Stromal cell of bone marrow (primary cell): ENCODE data around the gene GNRH2.
"Not testable (repeated sequence)": the region's sequence is repeated elsewhere in the genome, so short reads cannot be mapped to it uniquely, and the experiment has no call there.

Source experiments
- DNase-seq: peaks from one replicate; pipeline ENCODE4 v3.0.0-alpha.2; 2012; ENCODE audit warnings: low read depth

Gene GNRH2

DNA sequence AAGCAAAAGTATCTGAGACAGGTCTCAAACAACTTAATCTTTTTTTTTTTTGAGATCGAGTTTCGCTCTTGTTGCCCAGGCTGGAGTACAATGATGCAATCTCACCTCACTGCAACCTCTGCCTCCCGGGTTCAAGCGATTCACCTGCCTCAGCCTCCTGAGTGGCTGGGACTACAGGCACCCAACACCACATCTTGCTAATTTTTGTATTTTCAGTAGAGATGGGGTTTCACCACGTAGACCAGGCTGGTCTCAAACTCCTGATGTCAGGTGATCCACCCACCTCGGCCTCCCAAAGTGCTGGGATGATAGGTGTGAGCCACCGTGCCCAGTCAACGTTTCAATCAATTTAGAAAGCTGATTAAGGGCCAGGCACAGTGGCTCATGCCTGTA, 29.8 kb downstream of the GNRH2 start:
- DNase-seq: not testable (repeated sequence)

DNA sequence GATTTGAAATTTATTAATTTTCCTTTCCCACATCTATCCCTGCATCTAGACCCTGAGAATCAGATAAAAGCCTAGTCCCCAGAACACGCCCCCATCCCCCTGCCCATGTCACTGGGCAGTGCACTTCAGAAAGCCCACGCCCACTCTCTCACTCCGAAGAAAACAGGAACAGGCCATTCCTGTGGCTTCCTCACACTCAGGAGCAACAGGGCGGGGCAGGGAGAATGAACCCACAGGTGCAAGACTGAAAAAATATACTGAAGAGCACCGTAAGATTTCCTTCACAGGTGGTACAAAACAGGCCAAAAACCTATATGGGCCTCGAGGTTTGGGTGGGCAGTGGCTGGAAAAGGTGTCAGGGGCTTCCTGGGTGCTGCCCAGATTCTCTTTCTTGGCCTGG, 31.4 kb downstream of the GNRH2 start:
- DNase-seq: no peak

GRCh38 chr20:3075315-3075714, 31.9 kb downstream of the GNRH2 start:
- not testable (repeated sequence) for DNase-seq

GRCh38 chr20:3077618-3078134, 34.3 kb downstream of the GNRH2 start:
- DNase-seq: no peak

DNA sequence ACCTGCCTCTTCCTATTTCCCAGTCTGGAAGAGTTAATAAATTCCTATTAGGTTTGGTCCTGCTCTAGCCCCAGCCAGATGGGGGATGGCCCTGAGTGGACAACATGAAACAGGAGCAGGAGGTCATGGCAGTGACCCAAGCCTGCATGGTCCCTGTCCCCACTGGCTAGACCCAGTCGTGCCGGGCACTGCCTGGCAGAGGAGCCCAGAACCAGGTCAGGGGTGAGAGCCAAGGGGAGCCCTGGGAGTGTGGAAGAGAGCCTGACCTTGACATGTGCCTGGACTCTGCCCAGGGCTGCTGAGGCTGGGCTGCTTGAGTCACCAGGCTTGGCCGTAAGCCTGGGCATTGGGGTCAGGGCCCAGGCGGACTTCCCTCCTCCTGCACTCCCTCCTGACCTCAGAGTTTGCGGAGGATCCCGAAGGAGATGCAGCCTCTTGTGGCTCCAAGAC, 37.5 kb downstream of the GNRH2 start:
- peak; percentile 75 for DNase-seq

DNA sequence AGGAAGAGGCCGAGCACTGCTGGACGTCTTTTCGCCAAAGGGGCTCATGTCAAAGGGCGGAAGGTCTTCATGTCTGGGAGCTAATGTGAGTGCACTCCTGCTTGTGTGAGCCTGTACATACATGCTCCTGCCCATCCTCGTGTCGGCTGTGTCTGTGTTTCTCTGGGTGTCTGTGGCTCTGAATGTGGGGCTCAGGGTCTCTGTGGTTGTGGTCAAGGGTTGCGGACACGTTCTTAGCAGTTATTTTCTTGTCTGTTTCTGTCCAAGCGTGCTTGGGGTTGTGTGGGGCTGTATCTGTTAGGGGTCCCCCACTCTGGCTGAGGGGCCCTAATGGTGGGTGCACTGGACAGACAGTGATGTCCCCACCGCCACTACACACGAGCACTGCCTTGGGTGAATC, 38.2 kb downstream of the GNRH2 start:
- no peak for DNase-seq

DNA sequence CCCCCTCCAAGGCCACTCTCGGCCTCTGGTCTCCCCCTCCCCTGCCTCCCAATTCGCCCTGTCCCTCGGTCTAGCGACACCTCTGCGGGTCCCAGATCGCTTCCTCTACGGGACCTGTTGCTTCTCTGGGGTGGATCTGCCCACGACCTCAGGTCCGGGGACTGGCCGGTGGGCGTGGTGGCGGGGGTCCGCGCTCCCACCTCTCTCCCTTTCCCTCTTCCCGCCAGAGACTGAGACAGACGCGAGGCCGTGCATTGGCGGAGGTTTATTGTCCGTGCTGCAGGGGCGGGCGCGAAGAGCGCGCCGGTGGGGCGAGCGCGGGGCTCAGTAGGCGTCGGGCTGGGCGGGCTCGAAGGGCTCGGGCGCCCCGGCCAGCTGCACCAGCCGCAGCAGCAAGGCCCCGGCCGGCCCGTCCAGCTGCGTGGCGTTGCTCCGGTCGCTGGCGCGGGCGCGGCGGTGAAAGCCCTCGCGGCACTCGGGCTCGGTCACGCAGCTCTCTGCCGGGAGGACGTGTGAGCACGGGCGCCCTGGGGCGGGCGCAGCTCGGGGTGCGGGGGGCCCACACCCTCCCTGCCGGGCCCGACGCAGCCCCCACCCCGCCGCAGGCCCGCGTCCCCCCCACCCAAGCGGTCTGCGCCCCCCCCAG, 39.0 kb downstream of the GNRH2 start:
- DNase-seq: no peak

DNA sequence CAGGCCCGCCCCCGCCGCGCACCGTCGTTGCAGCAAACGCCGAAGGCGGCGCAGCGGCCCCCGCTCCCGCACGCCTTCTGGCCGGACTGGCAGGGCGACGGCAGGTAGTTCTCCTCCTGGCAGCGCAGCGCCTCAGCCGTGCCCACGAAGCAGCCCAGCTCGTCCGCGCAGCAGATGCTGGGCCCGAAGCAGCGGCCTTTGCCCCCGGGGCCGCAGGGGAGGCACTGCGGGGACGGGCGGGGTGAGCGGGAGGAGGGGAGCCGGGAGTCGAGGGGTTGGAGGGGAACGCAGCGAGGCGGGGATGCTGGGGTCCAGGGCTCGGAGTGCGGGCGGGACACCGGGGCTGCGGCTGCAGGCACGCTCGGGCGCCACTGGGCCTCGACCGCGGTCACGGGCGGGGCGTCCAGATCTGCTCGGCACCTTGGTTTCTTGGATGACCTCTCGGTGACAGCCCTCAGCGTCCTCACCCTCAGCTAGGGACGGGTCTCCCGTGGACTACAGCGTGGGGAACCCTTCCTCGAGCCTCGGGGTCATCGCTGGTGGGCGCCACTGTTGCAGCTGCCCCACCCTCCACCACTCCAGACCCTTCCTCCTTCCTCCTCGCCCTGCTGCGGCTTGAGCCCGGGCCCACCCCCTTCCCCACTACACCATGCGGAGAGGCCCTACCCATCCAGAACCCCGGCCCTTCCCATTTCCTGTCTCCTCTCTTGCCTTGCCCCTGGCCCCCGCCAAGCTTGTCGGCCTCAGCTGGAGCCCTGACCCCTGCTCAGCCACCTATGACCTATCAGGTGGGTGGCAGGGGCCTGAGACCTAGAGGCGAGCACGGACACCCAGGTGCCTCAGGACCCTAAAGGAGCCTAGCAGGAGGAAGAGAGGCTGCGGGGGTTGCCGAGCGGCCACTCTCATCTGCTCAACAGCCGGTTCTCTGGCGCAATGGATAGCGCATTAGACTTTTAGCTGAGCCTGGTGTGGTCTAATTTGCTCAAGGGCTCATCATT, 39.8 kb downstream of the GNRH2 start:
- DNase-seq: no peak

DNA sequence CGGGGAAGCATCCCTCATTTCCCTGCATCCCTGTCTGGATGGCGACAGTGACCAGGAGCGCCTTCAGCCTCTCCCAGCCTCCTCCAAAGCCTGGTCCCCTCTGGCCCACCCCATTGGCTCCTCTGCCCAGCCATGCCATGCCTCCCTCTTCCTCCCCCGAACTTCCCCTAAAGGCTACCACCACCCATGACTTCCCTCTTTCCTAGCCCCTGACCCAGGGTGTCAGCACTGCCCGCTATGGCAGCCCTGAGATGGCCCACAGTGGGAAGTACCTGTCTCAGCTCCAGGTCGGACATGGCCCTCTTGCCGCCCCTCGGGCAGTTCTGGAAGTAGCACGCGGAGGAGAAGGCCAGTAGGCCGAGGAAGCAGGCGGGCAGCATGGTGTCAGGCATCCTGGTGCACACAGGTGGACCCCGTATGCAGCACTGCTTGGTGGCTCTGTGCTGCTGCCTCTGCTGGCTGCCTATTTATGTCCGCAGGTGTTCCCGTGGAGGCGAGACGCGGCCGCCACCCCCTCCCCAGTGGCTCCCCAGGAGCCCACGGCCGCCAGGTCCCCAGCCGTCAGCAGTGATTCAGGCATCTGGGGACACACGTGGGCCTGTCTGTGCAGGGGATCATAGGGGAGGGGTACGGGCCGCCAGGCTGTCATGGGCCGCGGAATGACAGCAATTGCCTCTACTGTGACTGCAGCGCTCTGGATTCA, 41.0 kb downstream of the GNRH2 start, which contains the start of gene AVP:
Gene AVP, minus strand, starts transcription at position 442 of the 703 bp plus-strand sequence. Its CDS starts 50 bp downstream, at position 392.
- DNase-seq: no peak

DNA sequence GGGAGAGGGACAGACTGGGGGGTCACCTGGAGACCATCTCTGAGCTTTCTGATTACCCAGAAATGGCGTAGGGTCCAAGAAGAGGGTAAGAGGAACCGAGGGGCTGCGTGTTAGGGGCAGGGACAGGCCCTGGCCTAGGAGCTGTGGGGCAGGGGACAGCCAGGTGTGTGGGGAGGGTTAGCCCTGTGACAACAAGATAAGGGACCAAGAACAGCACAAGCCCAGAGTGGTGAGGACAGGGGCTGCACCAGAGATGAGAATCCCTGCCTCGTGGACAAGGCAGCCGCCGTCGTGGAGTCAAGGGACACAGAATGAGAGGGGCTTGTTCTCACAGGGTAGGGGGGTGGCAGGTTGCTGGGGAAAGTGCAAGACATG, 41.6 kb downstream of the GNRH2 start:
- no peak for DNase-seq

GRCh38 chr20:3085571-3086072, 42.2 kb downstream of the GNRH2 start:
- DNase-seq: no peak

- DNase-seq: no peak
Measured at GRCh38 chr20:3088031-3088430, 44.6 kb downstream of the GNRH2 start.

DNA sequence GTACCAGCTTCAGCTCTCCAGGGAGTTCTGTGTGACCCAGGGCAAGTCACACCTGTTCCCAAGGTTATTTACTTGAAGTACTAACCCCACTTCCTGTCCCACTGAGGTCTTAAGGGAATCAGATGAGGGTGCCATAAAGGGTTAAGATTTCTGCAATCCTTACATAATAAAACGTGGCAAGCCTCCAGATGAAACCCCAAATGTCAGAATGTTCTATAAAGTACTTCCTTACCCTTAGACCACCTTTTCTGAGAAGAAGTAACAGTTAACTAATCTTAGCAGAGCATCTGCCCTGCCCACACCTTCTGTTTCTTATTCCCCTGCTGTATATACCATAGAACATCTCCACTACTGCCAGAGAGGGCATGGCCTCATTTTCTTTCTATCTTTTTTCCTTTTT, 47.1 kb downstream of the GNRH2 start:
- DNase-seq: no peak

- no peak for DNase-seq
Measured at GRCh38 chr20:3092611-3093379, 49.4 kb downstream of the GNRH2 start.

DNA sequence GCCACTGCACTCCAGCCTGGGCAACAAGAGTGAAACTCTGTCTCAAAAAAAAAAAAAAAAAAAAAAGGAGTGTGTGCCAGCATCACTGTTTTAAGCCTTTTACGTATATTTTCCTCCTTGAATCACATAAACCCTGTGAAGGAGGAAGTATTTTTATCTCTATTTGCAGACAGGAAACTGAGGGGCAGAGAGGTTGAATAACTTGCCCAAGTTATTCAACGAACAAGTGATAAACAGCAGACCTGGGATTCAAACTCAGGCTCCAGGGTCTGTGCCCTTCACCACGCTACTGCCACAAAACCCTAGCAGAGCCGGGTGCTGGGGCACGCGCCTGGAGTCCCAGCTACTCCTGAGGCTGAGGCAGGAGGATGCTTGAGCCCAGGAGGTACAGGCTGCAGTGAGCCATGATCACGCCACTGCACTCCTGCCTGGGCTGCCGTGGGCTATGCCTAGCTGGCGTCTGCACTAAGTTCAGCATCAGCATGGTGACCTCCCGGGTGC, 50.5 kb downstream of the GNRH2 start:
- DNase-seq: no peak

DNA sequence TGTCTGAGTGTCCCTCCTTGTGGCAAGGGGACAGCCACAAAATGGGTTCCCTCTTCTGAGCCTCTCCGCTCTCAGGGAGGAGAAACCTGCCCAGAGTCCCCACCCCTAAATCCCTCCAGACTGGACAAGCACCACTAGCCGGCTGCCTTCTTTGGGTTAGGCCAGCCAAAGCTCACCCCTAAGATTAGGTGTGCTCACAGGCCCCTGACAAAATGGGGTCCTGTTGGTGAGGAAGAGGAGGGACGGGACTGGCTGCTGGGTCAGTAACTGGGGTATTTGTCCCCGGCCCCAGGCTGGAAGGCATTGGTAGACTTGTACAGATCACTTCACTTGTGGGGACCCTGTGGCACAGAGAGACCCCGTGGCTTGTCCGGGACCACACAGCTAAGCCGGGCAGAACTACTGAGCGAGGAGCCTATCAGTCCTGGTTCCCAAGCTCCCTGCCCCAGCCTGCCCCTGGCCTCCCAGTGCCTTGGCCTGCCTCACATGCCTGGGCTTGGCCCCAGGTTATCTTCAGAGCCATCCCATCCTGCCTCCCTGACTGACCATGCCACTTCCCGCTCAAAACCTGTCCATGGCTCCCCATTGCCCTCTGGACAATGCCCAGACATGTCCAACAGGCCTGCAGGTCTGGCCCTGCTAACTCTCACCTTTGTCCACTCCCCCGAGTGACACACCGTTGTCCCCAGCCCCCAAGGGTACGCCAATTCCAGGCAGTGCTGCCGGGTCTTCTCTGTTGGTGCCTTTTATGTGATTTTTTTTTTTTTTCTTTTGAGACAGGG, 51.6 kb downstream of the GNRH2 start:
- DNase-seq: no peak
